Liver (tissue), 3 donors: ENCODE results near the gene NFIA.

Experiments
- CTCF ChIP-seq: fragments of 150-350 bp; IDR thresholded peaks from 2 replicates; pipeline ENCODE4 v1.5.1; 2017; ENCODE audit warnings: improper control_type of control experiment, low read depth, low read length; ENCODE audit not compliant: missing input control
- EGR1 ChIP-seq, 2 donors: IDR thresholded peaks; 2 replicates each; pipeline ENCODE4 v1.6.1; 2016 to 2018; ENCODE audit warnings: antibody characterized with exemption in 2 of 2, low read depth in 2 of 2
- JUND ChIP-seq, 2 donors: IDR thresholded peaks; 2 replicates each; pipeline ENCODE4 v1.6.1; 2016; ENCODE audit warnings: antibody characterized with exemption in 2 of 2
- SP1 ChIP-seq: IDR thresholded peaks from 2 replicates; pipeline ENCODE4 v1.6.1; 2018; ENCODE audit warnings: antibody characterized with exemption, mild to moderate bottlenecking
- TAF1 ChIP-seq: conservative IDR thresholded peaks from 2 replicates; pipeline ENCODE4 v1.6.1; 2016; ENCODE audit warnings: antibody characterized with exemption, mild to moderate bottlenecking
- YY1 ChIP-seq: IDR thresholded peaks from 2 replicates; pipeline ENCODE4 v1.6.1; 2016; ENCODE audit warnings: antibody characterized with exemption, mild to moderate bottlenecking
- donor health status: healthy.
- donor health status: healthy.

- TF ChIP-seq SP1, result no peak
- no peak for TF ChIP-seq YY1
- TF ChIP-seq CTCF, result no peak
- no peak for TF ChIP-seq JUND (IDR thresholded peaks at IDR 0.05)
- TF ChIP-seq TAF1, result no peak
- no peak for TF ChIP-seq EGR1 (IDR thresholded peaks at IDR 0.05; ENCODE audit: low read depth in 2 of 2)
Observed at GRCh38 chr1:61420909-61421835, 338.8 kb downstream of the NFIA start.
